ENCODE measurements around the gene NCKAP5. TPM values are rescaled to one million over a fixed set of nuclear protein-coding genes. Genes with fewer than 3 reads are reported as not detected.

The NCKAP5 gene
- total RNA-seq, 1 experiment from 2014 or later = not detected

GRCh38 chr2:132645722-132646539 is 922.3 kb downstream of the NCKAP5 start:
- CTCF ChIA-PET = no interaction called here

GRCh38 chr2:132645176-132645575 is 923.1 kb downstream of the NCKAP5 start:
- no peak overlapping the region for H2AFZ ChIP-seq
- TF ChIP-seq, protein P1, sequence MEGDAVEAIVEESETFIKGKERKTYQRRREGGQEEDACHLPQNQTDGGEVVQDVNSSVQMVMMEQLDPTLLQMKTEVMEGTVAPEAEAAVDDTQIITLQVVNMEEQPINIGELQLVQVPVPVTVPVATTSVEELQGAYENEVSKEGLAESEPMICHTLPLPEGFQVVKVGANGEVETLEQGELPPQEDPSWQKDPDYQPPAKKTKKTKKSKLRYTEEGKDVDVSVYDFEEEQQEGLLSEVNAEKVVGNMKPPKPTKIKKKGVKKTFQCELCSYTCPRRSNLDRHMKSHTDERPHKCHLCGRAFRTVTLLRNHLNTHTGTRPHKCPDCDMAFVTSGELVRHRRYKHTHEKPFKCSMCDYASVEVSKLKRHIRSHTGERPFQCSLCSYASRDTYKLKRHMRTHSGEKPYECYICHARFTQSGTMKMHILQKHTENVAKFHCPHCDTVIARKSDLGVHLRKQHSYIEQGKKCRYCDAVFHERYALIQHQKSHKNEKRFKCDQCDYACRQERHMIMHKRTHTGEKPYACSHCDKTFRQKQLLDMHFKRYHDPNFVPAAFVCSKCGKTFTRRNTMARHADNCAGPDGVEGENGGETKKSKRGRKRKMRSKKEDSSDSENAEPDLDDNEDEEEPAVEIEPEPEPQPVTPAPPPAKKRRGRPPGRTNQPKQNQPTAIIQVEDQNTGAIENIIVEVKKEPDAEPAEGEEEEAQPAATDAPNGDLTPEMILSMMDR (conservative IDR thresholded peaks at IDR 0.05) = no peak
- no peak for TF ChIP-seq EZH2 (IDR thresholded peaks at IDR 0.05; ENCODE audit: low read depth)
- BruUV-seq (replicated peaks) = no TSS peak
- CTCF ChIA-PET = no interaction called here
- no peaks in the 10 kb centered on the region for H3K9me2 ChIP-seq (ENCODE audit: insufficient read depth)
- intact Hi-C loops (cut with micrococcal nuclease; ENCODE audit: unreplicated experiment) = no loop called here
- DNase-seq = no peak
- H3K79me2 ChIP-seq (ENCODE audit: low read depth) = peaks cover 11% of the 10 kb centered on the region; the same call in 1 of the 2 replicates
- no peaks in the 10 kb centered on the region for H3F3A ChIP-seq (ENCODE audit: insufficient read depth, low read depth)
- no peaks in the 10 kb centered on the region for H3K27me3 ChIP-seq (ENCODE audit: insufficient read depth, low read depth)
- no peak overlapping the region for H3K27ac ChIP-seq
- POLR2A ChIA-PET (ENCODE audit: unreplicated experiment) = no interaction called here
- H3K4me2 ChIP-seq = no peak overlapping the region
- no peak overlapping the region for H3K4me3 ChIP-seq
- 0 out of 2 replicates have a peak, but pooled peaks cover 4% of the 10 kb centered on the region for H3K36me3 ChIP-seq (ENCODE audit: low read depth)
- no peaks in the 10 kb centered on the region for H3K4me1 ChIP-seq (replicated peaks; ENCODE audit: insufficient read depth)
- H3K9me3 ChIP-seq (ENCODE audit: insufficient read depth, low read depth) = no peaks in the 10 kb centered on the region
- H4K20me1 ChIP-seq (ENCODE audit: insufficient read depth) = peaks cover 8% of the 10 kb centered on the region; the same call in 1 of the 2 replicates

More at GRCh38 chr2:132645722-132646539, 922.3 kb downstream of the NCKAP5 start:
- no peak overlapping the region for H3K27ac ChIP-seq
- no peaks in the 10 kb centered on the region for H3K9me3 ChIP-seq (ENCODE audit: insufficient read depth, low read depth)
- BruUV-seq (replicated peaks) = no TSS peak
- no peaks in the 10 kb centered on the region for H3K9me2 ChIP-seq (ENCODE audit: insufficient read depth)
- no peak overlapping the region for H3K4me2 ChIP-seq
- no peaks in the 10 kb centered on the region for H3K27me3 ChIP-seq (ENCODE audit: insufficient read depth, low read depth)
- POLR2A ChIA-PET (ENCODE audit: unreplicated experiment) = interaction anchor here (0.7 kb wide), 1 partner anchor 23 kb away, joined by 3 read pairs; no protein-coding TSS in a partner anchor
- H3K4me1 ChIP-seq (replicated peaks; ENCODE audit: insufficient read depth) = no peaks in the 10 kb centered on the region
- peaks cover 8% of the 10 kb centered on the region; the same call in 1 of the 2 replicates for H4K20me1 ChIP-seq (ENCODE audit: insufficient read depth)
- H3F3A ChIP-seq (ENCODE audit: insufficient read depth, low read depth) = no peaks in the 10 kb centered on the region
- 0 out of 2 replicates have a peak, but pooled peaks cover 4% of the 10 kb centered on the region for H3K36me3 ChIP-seq (ENCODE audit: low read depth)
- peaks cover 7% of the 10 kb centered on the region; the same call in 1 of the 2 replicates for H3K79me2 ChIP-seq (ENCODE audit: low read depth)
- no peak overlapping the region for H3K4me3 ChIP-seq
- intact Hi-C loops (cut with micrococcal nuclease; ENCODE audit: unreplicated experiment) = no loop called here
- DNase-seq = no peak
- H2AFZ ChIP-seq = no peak overlapping the region
- TF ChIP-seq, protein P1 (conservative IDR thresholded peaks at IDR 0.05) = no peak
- TF ChIP-seq EZH2 (IDR thresholded peaks at IDR 0.05; ENCODE audit: low read depth) = no peak

DNA sequence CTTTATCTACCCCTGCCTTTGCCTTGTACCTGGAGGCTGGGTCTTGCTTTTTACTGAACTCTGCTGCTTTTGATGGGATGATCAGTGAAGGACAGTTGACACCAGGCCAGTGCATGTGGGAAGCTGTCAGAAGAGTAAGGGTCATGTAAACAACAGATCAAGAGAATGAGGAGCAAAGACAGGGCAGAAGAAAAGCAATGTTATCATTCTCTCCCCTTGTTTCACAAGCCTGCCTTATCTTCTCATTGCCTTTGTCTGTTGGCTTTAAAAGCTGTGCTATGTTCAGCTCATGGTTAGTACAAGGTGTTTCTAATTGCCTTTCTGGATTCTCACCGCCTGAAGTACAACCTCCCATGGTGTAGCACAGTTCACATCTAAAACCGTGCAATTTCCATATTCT is 925.8 kb downstream of the NCKAP5 start:
- H3F3A ChIP-seq (ENCODE audit: insufficient read depth, low read depth) = no peaks in the 10 kb centered on the region
- H4K20me1 ChIP-seq (ENCODE audit: insufficient read depth) = peaks cover 8% of the 10 kb centered on the region; the same call in 1 of the 2 replicates
- no peak for DNase-seq
- H2AFZ ChIP-seq = no peak overlapping the region
- intact Hi-C loops (cut with micrococcal nuclease; ENCODE audit: unreplicated experiment) = no loop called here
- no TSS peak for BruUV-seq (replicated peaks)
- H3K9me2 ChIP-seq (ENCODE audit: insufficient read depth) = no peaks in the 10 kb centered on the region
- no peak overlapping the region for H3K4me2 ChIP-seq
- no peaks in the 10 kb centered on the region for H3K27me3 ChIP-seq (ENCODE audit: insufficient read depth, low read depth)
- no peak overlapping the region for H3K4me3 ChIP-seq
- ChIA-PET CTCF (no interaction called here), POLR2A (ENCODE audit: unreplicated experiment) (no interaction called here)
- H3K79me2 ChIP-seq (ENCODE audit: low read depth) = peaks cover 11% of the 10 kb centered on the region; the same call in 1 of the 2 replicates
- H3K9me3 ChIP-seq (ENCODE audit: insufficient read depth, low read depth) = no peaks in the 10 kb centered on the region
- no peaks in the 10 kb centered on the region for H3K4me1 ChIP-seq (replicated peaks; ENCODE audit: insufficient read depth)
- no peak for TF ChIP-seq EZH2 (IDR thresholded peaks at IDR 0.05; ENCODE audit: low read depth)
- TF ChIP-seq, protein P1 (conservative IDR thresholded peaks at IDR 0.05) = no peak
- no peak overlapping the region for H3K27ac ChIP-seq
- H3K36me3 ChIP-seq (ENCODE audit: low read depth) = 0 out of 2 replicates have a peak, but pooled peaks cover 4% of the 10 kb centered on the region
